ENCODE data around the gene RNF19B. TPM values are rescaled to one million over a fixed set of nuclear protein-coding genes. Genes with fewer than 3 reads are reported as not detected.
"Not testable (repeated sequence)": the region's sequence is repeated elsewhere in the genome, so short reads cannot be mapped to it uniquely, and the experiment has no call there.

The RNF19B gene
- total RNA-seq, 1 experiment from 2014 or later, result 22.5 TPM

GRCh38 chr1:32977546-32978087 is 13.0 kb upstream of the RNF19B start:
- Histone ChIP-seq H3K4me1 (ENCODE audit: control insufficient read depth in 1 of 2, insufficient read depth in 2 of 2, low read length in 2 of 2) (peaks cover 0 to 10% of the 10 kb centered on the region in 2 experiments; a peak in 1 of 4 replicates), H2AFZ (ENCODE audit: low read depth, low read length, poor library complexity, severe bottlenecking) (no peak overlapping the region), H3K27me3 (ENCODE audit: insufficient read depth, low read length) (no peaks in the 10 kb centered on the region), H3K9me2 (ENCODE audit: insufficient read depth) (no peaks in the 10 kb centered on the region), H4K20me1 (ENCODE audit: insufficient read depth) (no peaks in the 10 kb centered on the region), H3K27ac (ENCODE audit: low read depth, low read length) (no peak overlapping the region), H3K4me2 (ENCODE audit: low read length) (no peak overlapping the region), H3K9ac (ENCODE audit: low read length) (no peak overlapping the region), H3K9me3 (ENCODE audit: control insufficient read depth in 1 of 2, insufficient read depth in 1 of 2, low read depth in 1 of 2, low read length in 2 of 2) (no peaks in the 10 kb centered on the region), H3K4me3 (replicated peaks in 1 of 2; ENCODE audit: low read depth in 1 of 2, low read length in 2 of 2) (no peak overlapping the region), H3K36me3 (ENCODE audit: control insufficient read depth in 1 of 2, insufficient read depth in 2 of 2, low read length in 2 of 2) (no peaks in the 10 kb centered on the region), H3K79me2 (ENCODE audit: insufficient read depth, low read length) (no peaks in the 10 kb centered on the region)
- RAD21 ChIA-PET (ENCODE audit: low non-redundant PET in 1 of 2, low total read pairs in 2 of 2, uncharacterized antibody in 2 of 2, unreplicated experiment in 2 of 2), result no interaction called here
- POLR2A ChIA-PET, result interaction anchor here (1.2 kb wide), 1 partner anchor 13 kb away, joined by 3 read pairs; no protein-coding TSS in a partner anchor
- DNase-seq (ENCODE audit: low read depth, low spot score), result no peak
- CTCF ChIA-PET, result no interaction called here
- intact Hi-C loops (cut with micrococcal nuclease), result no loop called here
- ATAC-seq, result no peak
- no peak for TF ChIP-seq REST (IDR thresholded peaks at IDR 0.05; ENCODE audit: low read depth)
- no peak for TF ChIP-seq MAX (IDR thresholded peaks at IDR 0.05)
- TF ChIP-seq CEBPB (IDR thresholded peaks at IDR 0.05; ENCODE audit: low read depth), result no peak
- TF ChIP-seq ELF1 (IDR thresholded peaks at IDR 0.05; ENCODE audit: borderline replicate concordance, low read depth), result no peak
- BruUV-seq (replicated peaks), result no TSS peak

- DNase-seq (ENCODE audit: low read depth, low spot score); BruUV-seq (replicated peaks); H3K4me2 ChIP-seq (ENCODE audit: low read length); POLR2A ChIA-PET; ATAC-seq; H3K9ac ChIP-seq (ENCODE audit: low read length); H3K79me2 ChIP-seq (ENCODE audit: insufficient read depth, low read length); H3K4me1 ChIP-seq (ENCODE audit: control insufficient read depth in 1 of 2, insufficient read depth in 2 of 2, low read length in 2 of 2); CTCF ChIA-PET; intact Hi-C loops (cut with micrococcal nuclease); RAD21 ChIA-PET (ENCODE audit: low non-redundant PET in 1 of 2, low total read pairs in 2 of 2, uncharacterized antibody in 2 of 2, unreplicated experiment in 2 of 2); H3K27me3 ChIP-seq (ENCODE audit: insufficient read depth, low read length); H3K36me3 ChIP-seq (ENCODE audit: control insufficient read depth in 1 of 2, insufficient read depth in 2 of 2, low read length in 2 of 2); H3K9me2 ChIP-seq (ENCODE audit: insufficient read depth); H2AFZ ChIP-seq (ENCODE audit: low read depth, low read length, poor library complexity, severe bottlenecking); H4K20me1 ChIP-seq (ENCODE audit: insufficient read depth); H3K9me3 ChIP-seq (ENCODE audit: control insufficient read depth in 1 of 2, insufficient read depth in 1 of 2, low read depth in 1 of 2, low read length in 2 of 2); H3K4me3 ChIP-seq (replicated peaks in 1 of 2; ENCODE audit: low read depth in 1 of 2, low read length in 2 of 2); H3K27ac ChIP-seq (ENCODE audit: low read depth, low read length): not testable (repeated sequence)
Observed at GRCh38 chr1:32975055-32975454, 10.4 kb upstream of the RNF19B start.

- DNase-seq (ENCODE audit: low read depth, low spot score); H3K4me1 ChIP-seq (ENCODE audit: control insufficient read depth in 1 of 2, insufficient read depth in 2 of 2, low read length in 2 of 2); H3K4me2 ChIP-seq (ENCODE audit: low read length); H3K4me3 ChIP-seq (replicated peaks in 1 of 2; ENCODE audit: low read depth in 1 of 2, low read length in 2 of 2); H3K36me3 ChIP-seq (ENCODE audit: control insufficient read depth in 1 of 2, insufficient read depth in 2 of 2, low read length in 2 of 2); RAD21 ChIA-PET (ENCODE audit: low non-redundant PET in 1 of 2, low total read pairs in 2 of 2, uncharacterized antibody in 2 of 2, unreplicated experiment in 2 of 2); ATAC-seq; H3K9me3 ChIP-seq (ENCODE audit: control insufficient read depth in 1 of 2, insufficient read depth in 1 of 2, low read depth in 1 of 2, low read length in 2 of 2); H3K9ac ChIP-seq (ENCODE audit: low read length); H3K9me2 ChIP-seq (ENCODE audit: insufficient read depth); intact Hi-C loops (cut with micrococcal nuclease); H2AFZ ChIP-seq (ENCODE audit: low read depth, low read length, poor library complexity, severe bottlenecking); H3K27me3 ChIP-seq (ENCODE audit: insufficient read depth, low read length); H4K20me1 ChIP-seq (ENCODE audit: insufficient read depth); H3K27ac ChIP-seq (ENCODE audit: low read depth, low read length); H3K79me2 ChIP-seq (ENCODE audit: insufficient read depth, low read length); BruUV-seq (replicated peaks); CTCF ChIA-PET; POLR2A ChIA-PET: not testable (repeated sequence)
Observed at GRCh38 chr1:32973458-32973857, 8.8 kb upstream of the RNF19B start.

Data from HCT116 (cell line).